K562 (cell line): Measurements from ENCODE around the gene TRMU. TPM values are rescaled to one million over a fixed set of nuclear protein-coding genes. Genes with fewer than 3 reads are reported as not detected.

ENCODE experiments used
- ATAC-seq: fragments of 200-7000 bp; cut with Tn5 transposase; 3 replicates; pipeline ENCODE4 v1.9.1; 2020; ENCODE audit warnings: moderate library complexity
- BruUV-seq: library from RNA; stranded (reverse); fragments of 400-500 nt; replicated peaks from 2 replicates; lab custom pipeline; 2021; lab: Mats Ljungman, UMichigan
- CTCF ChIA-PET: fragments of 300-600 bp; formaldehyde crosslinking; extraction: SDS; loops from one replicate; lab custom pipeline; 2021; ENCODE audit warnings: low intra/inter-chr PET ratio; lab: Yijun Ruan, JAX
- POLR2A ChIA-PET: fragments of 300-600, 350-650 bp; sonication (Branson Sonifier 250); formaldehyde crosslinking; extraction: SDS; loops from one replicate; lab custom pipeline; 2021; ENCODE audit warnings: antibody characterized with exemption, inconsistent platforms; lab: Yijun Ruan, JAX
- DNase-seq, 4 experiments: peaks; one replicate each; pipeline versions ENCODE4 v3.0.0 to v3.0.0-alpha.2; 2011 to 2018; ENCODE audit warnings: low spot score in 3 of 4, mixed read lengths in 3 of 4; ENCODE audit errors: extremely low read depth in 1 of 4
- FAIRE-seq: peaks from 2 replicates; lab custom pipeline; 2011; peaks lifted over from hg19 to GRCh38; lab: Jason Lieb, UNC
- H2AFZ ChIP-seq: 2 replicates; pipeline ENCODE4 v1.6.0; 2011; ENCODE audit warnings: low read depth, low read length, control low read depth, inconsistent platforms
- H3K27ac ChIP-seq: fragments of 200-600 bp; 3 replicates; pipeline ENCODE4 v1.8.0; 2011; ENCODE audit warnings: low read depth, mild to moderate bottlenecking, control low read depth, inconsistent platforms, low read length, moderate library complexity, mixed read lengths; ENCODE audit errors: extremely low read depth
- H3K27me3 ChIP-seq, 2 experiments: fragments of 300-600 bp in 1 of 2; 2 replicates in 1 of 2; 3 replicates in 1 of 2; pipeline versions ENCODE4 v1.6.0 to v1.8.0; 2011; ENCODE audit warnings: inconsistent platforms in 2 of 2, low read length in 2 of 2, mild to moderate bottlenecking in 1 of 2, mixed read lengths in 1 of 2, moderate library complexity in 1 of 2; ENCODE audit not compliant: control insufficient read depth in 2 of 2, insufficient read depth in 2 of 2
- H3K36me3 ChIP-seq: fragments of 300-600 bp; 3 replicates; pipeline ENCODE4 v1.8.0; 2011; ENCODE audit warnings: mild to moderate bottlenecking, low read length, inconsistent platforms; ENCODE audit not compliant: control insufficient read depth, insufficient read depth
- H3K4me1 ChIP-seq, 2 experiments: fragments of 200-600 bp in 1 of 2; replicated peaks in 1 of 2; 2 replicates in 1 of 2; 3 replicates in 1 of 2; pipeline versions ENCODE4 v1.5.1 to v1.8.0; 2011; ENCODE audit warnings: inconsistent platforms in 2 of 2, low read length in 2 of 2, mild to moderate bottlenecking in 1 of 2, mixed read lengths in 1 of 2, moderate library complexity in 1 of 2; ENCODE audit not compliant: control insufficient read depth in 2 of 2, insufficient read depth in 2 of 2
- H3K4me2 ChIP-seq: 2 replicates; pipeline ENCODE4 v1.6.1; 2011; ENCODE audit warnings: low read length, control low read depth, inconsistent platforms, mixed read lengths; ENCODE audit not compliant: insufficient read depth
- H3K4me3 ChIP-seq: fragments of 200-600 bp; sonication (generic), shearing (Covaris generic); 2 replicates; pipeline ENCODE4 v1.5.1; 2016; ENCODE audit warnings: control low read depth, inconsistent platforms
- H3K79me2 ChIP-seq: fragments of 200-600 bp; 3 replicates; pipeline ENCODE4 v1.8.0; 2011; ENCODE audit warnings: low read length, inconsistent platforms; ENCODE audit not compliant: control insufficient read depth, insufficient read depth
- H3K9ac ChIP-seq, 2 experiments: 2 replicates each; pipeline versions ENCODE4 v1.6.0 to v1.6.1; 2011; ENCODE audit warnings: low read depth in 2 of 2, low read length in 2 of 2, control low read depth in 1 of 2, inconsistent platforms in 1 of 2, mild to moderate bottlenecking in 1 of 2, mixed read lengths in 1 of 2; ENCODE audit not compliant: insufficient read depth in 1 of 2
- H3K9me1 ChIP-seq: one replicate; pipeline ENCODE4 v1.6.0; 2011; ENCODE audit warnings: inconsistent platforms, mild to moderate bottlenecking, low read length, moderate library complexity; ENCODE audit not compliant: control insufficient read depth, insufficient read depth
- H3K9me3 ChIP-seq: replicated peaks from 2 replicates; pipeline ENCODE4 v1.5.1; 2011; ENCODE audit warnings: low read depth, low read length, inconsistent platforms; ENCODE audit not compliant: control insufficient read depth, insufficient read depth
- H4K20me1 ChIP-seq: replicated peaks from 2 replicates; pipeline ENCODE4 v1.6.1; 2011; ENCODE audit warnings: low read length, inconsistent platforms, mixed read lengths; ENCODE audit not compliant: control insufficient read depth, insufficient read depth
- CBX5 ChIP-seq: IDR thresholded peaks from 2 replicates; pipeline ENCODE4 v1.6.1; 2014; ENCODE audit warnings: low read depth, borderline replicate concordance
- ZHX1 ChIP-seq: fragments of 150-350 bp; conservative IDR thresholded peaks from 2 replicates; pipeline ENCODE4 v1.6.1; 2014; ENCODE audit warnings: low read length
- WGBS: fragments of 100-300 bp; shearing (Covaris generic); methylation state at CpG from one replicate; pipeline ENCODE4 v1.1.6; 2016; ENCODE audit warnings: low coverage, mixed read lengths; ENCODE audit not compliant: insufficient coverage; ENCODE audit errors: missing lambda C conversion rate; 5-methylcytosine and 5-hydroxymethylcytosine counted together
- in situ Hi-C: fragments of 300-500 bp; cut with MboI; formaldehyde crosslinking; loops from 4 replicates; pipeline ENCODE4 v1.15.0; 2018; ENCODE audit warnings: inconsistent platforms, mixed read lengths
- intact Hi-C: fragments of 100-400 bp; cut with micrococcal nuclease; formaldehyde crosslinking; loops from 2 replicates; pipeline ENCODE4 v1.14.2; 2022
- polyA plus RNA-seq, 8 experiments: library from polyadenylated mRNA; depleted of rRNA in 4 of 8; stranded (reverse) in 5 of 8; unstranded in 3 of 8; fragments of >200 nt; fragmentation: Nextera tagmentation in 2 of 8; fragmentation: Illumina TruSeq in 1 of 8; extraction: Ambion mirVana in 2 of 8; extraction: Trizol in 1 of 8; gene quantifications; 2 replicates each; pipeline versions ENCODE4 v1.2.1 to v1.2.3, GENCODE V29; 2011 to 2014; ENCODE audit warnings: inconsistent platforms in 1 of 8, missing spikeins in 1 of 8
- total RNA-seq, 7 experiments: library from RNA; depleted of rRNA in 6 of 7; stranded (reverse); fragments of >200 nt in 6 of 7; fragmentation: Illumina TruSeq in 2 of 7; extraction: Trizol in 2 of 7; gene quantifications; 2 replicates each; pipeline versions ENCODE4 v1.2.1 to v1.2.3, GENCODE V29; 2011 to 2021; ENCODE audit warnings: low replicate concordance in 1 of 7

Gene TRMU
- total and polyA plus RNA-seq, 9 of the 15 experiments (the other 6 are each of a cell fraction or from before 2014, with no cell fraction given) = 2.3 to 49.9 (median 35.3) TPM

GRCh38 chr22:46381731-46382130 is 46.2 kb downstream of the TRMU start:
- in situ Hi-C loops = no loop called here
- FAIRE-seq = no peak
- no peaks in the 10 kb centered on the region for H3K36me3 ChIP-seq

More at GRCh38 chr22:46381731-46382130, 46.2 kb downstream of the TRMU start:
- ChIA-PET POLR2A (no interaction called here), CTCF (no interaction called here)
- Histone ChIP-seq H3K27me3 (peaks cover 5 to 56% of the 10 kb centered on the region in 2 experiments; a peak in 3 of 5 replicates), H3K4me1 (peaks cover 0 to 16% of the 10 kb centered on the region in 2 experiments; a peak in 2 of 5 replicates), H3K9me1 (no peaks in the 10 kb centered on the region), H3K4me2 (no peak overlapping the region), H3K27ac (no peak overlapping the region), H3K9ac (no peak overlapping the region), H3K9me3 (no peaks in the 10 kb centered on the region), H4K20me1 (no peaks in the 10 kb centered on the region; the same call in 1 of the 2 replicates), H2AFZ (no peak overlapping the region), H3K4me3 (no peak overlapping the region), H3K79me2 (no peaks in the 10 kb centered on the region)
- ATAC-seq (no peak), DNase-seq (no peak)
- no TSS peak for BruUV-seq
- TF ChIP-seq ZHX1 (no peak), CBX5 (no peak)
- intact Hi-C loops = no loop called here
- WGBS = 30% methylated on average over 17 of the region's 27 CpGs
